ENCODE measurements around the gene LRP5. TPM values are rescaled to one million over a fixed set of nuclear protein-coding genes. Genes with fewer than 3 reads are reported as not detected.

LRP5 gene
- total and polyA plus RNA-seq, 3 donors from 2014 or later: 15.7 to 21.3 (median 20.6) TPM

DNA sequence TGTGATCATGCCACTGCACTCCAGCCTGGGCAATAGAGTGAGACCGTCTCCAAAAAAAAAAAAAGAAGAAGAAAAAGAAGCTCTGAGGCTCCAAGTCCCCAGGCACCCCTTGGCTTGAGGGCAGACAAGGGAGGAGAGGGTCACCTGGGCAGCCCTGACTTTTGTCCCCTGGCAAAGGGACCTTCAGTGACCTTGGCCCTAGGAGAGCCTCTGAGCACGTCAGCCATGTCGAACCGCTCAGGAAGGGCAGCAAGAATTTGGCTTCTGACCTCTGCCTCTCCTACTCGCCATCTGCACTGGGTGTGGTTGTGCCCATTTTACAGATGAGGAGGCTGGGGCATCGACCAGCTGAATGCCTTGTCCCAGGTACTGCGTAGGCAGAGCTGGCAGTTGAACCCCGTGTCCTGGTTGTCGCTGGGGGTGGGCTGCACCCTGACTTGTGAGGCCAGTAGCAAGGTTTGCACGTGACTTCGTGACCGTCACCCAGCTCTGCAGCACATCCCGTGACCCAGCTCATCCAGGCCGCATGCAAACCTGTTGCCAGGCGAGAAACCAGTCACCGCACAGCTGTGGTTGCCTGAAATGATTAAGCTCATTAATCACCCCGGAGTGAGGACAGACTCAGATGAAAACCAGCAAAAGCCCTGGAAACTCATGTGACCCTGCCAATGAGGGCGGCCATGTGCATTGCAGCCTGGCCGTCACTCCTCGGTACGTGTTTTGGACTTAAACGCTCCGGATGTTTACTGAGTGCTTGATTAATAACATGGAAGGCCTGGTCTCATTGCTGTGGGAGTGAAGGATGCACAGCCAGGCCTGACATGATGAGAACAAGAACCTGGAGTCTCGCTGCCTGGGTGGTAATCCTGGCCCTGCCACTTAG is 100.4 kb downstream of the LRP5 start:
- WGBS, 2 donors: 93 to 94% methylated on average over 8 to 24 of the region's 24 CpGs
- H3K4me3 ChIP-seq: no peak overlapping the region
- TF ChIP-seq, protein P1, sequence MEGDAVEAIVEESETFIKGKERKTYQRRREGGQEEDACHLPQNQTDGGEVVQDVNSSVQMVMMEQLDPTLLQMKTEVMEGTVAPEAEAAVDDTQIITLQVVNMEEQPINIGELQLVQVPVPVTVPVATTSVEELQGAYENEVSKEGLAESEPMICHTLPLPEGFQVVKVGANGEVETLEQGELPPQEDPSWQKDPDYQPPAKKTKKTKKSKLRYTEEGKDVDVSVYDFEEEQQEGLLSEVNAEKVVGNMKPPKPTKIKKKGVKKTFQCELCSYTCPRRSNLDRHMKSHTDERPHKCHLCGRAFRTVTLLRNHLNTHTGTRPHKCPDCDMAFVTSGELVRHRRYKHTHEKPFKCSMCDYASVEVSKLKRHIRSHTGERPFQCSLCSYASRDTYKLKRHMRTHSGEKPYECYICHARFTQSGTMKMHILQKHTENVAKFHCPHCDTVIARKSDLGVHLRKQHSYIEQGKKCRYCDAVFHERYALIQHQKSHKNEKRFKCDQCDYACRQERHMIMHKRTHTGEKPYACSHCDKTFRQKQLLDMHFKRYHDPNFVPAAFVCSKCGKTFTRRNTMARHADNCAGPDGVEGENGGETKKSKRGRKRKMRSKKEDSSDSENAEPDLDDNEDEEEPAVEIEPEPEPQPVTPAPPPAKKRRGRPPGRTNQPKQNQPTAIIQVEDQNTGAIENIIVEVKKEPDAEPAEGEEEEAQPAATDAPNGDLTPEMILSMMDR (IDR thresholded peaks at IDR 0.05): no peak
- no peak for TF ChIP-seq POLR2A (IDR thresholded peaks at IDR 0.05)
- no peak for DNase-seq
- intact Hi-C loops (cut with DNase I; ENCODE audit: low total_unique reads): no loop called here
- no peaks in the 10 kb centered on the region for H3K4me1 ChIP-seq
- no peaks in the 10 kb centered on the region for H3K27me3 ChIP-seq
- no peaks in the 10 kb centered on the region for H3K36me3 ChIP-seq (ENCODE audit: low read depth, missing control alignments)
- H3K27ac ChIP-seq: no peak overlapping the region
- H3K9me3 ChIP-seq: no peaks in the 10 kb centered on the region

DNA sequence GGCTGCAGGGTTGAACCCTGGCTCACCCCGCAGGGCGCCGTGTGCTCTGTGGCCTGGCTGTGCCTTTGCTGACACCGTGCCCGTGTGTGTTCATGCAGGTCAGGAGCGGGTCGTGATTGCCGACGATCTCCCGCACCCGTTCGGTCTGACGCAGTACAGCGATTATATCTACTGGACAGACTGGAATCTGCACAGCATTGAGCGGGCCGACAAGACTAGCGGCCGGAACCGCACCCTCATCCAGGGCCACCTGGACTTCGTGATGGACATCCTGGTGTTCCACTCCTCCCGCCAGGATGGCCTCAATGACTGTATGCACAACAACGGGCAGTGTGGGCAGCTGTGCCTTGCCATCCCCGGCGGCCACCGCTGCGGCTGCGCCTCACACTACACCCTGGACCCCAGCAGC is 101.2 kb downstream of the LRP5 start:
- no peak for DNase-seq
- Histone ChIP-seq H3K4me1 (no peaks in the 10 kb centered on the region), H3K4me3 (no peak overlapping the region), H3K36me3 (ENCODE audit: low read depth, missing control alignments) (no peaks in the 10 kb centered on the region), H3K27ac (no peak overlapping the region), H3K27me3 (no peaks in the 10 kb centered on the region), H3K9me3 (no peaks in the 10 kb centered on the region)
- 95 to 100% methylated on average over 2 to 22 of the region's 27 CpGs for WGBS, 2 donors
- intact Hi-C loops (cut with DNase I; ENCODE audit: low total_unique reads): no loop called here
- TF ChIP-seq POLR2A (IDR thresholded peaks at IDR 0.05): no peak
- TF ChIP-seq, protein P1 (IDR thresholded peaks at IDR 0.05): no peak

DNA sequence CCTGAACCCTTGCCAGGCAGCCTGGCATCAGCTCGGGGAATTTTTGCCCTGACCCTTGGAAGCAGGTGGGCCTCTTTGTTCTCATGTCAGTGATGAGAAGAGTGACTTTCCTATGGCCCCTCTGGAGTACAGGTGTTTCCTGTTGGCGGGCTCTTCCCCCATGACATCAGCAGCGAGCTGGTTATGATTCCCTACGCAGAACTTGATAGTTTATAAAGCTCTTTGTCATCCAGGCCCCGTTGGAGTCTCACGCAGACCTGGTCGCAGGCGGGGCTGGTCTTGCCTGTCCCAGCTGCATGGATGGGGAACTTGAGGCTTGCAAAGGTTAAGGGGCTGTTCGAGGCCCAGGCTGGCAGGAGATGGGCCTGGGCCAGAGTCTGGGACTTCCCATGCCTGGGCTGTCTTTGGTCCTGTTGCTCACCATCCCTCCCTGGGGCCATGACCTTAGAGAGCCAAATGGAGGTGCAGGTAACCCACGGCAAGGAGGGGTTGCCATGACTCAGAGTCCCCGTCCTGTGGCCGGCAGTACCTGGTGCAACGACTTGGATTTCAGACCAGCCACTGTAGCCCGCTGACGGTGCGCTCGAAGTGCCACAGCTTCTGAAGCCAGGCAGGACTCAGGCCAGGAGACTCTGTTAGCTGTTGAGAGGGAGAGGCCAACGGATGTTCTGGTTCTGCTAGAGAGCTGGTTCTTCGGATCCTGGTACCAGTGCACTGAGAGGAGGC is 102.3 kb downstream of the LRP5 start:
- no peak for TF ChIP-seq POLR2A (IDR thresholded peaks at IDR 0.05)
- TF ChIP-seq, protein P1 (IDR thresholded peaks at IDR 0.05): no peak
- Histone ChIP-seq H3K27me3 (no peaks in the 10 kb centered on the region), H3K27ac (no peak overlapping the region), H3K9me3 (no peaks in the 10 kb centered on the region), H3K4me3 (no peak overlapping the region), H3K4me1 (no peaks in the 10 kb centered on the region), H3K36me3 (ENCODE audit: low read depth, missing control alignments) (no peaks in the 10 kb centered on the region)
- 84 to 92% methylated on average over 11 to 19 of the region's 19 CpGs for WGBS, 2 donors
- no peak for DNase-seq
- intact Hi-C loops (cut with DNase I; ENCODE audit: low total_unique reads): no loop called here

DNA sequence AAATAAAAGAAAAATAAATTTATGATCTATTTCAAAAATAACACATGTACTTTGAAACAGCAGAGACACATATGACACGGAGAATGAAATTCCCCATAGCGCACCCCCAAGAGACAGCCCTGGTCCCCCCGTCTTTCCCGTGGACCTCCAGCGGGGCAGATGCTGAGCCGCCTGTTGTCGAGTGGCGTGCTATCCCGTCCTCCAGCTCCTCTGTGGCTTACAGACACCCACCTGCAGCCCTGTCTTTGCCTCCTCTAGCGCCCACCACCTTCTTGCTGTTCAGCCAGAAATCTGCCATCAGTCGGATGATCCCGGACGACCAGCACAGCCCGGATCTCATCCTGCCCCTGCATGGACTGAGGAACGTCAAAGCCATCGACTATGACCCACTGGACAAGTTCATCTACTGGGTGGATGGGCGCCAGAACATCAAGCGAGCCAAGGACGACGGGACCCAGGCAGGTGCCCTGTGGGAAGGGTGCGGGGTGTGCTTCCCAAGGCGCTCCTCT is 103.7 kb downstream of the LRP5 start:
- no peak overlapping the region for H3K4me3 ChIP-seq
- no peak for TF ChIP-seq POLR2A (IDR thresholded peaks at IDR 0.05)
- TF ChIP-seq, protein P1 (IDR thresholded peaks at IDR 0.05): no peak
- no peak overlapping the region for H3K27ac ChIP-seq
- 93 to 97% methylated on average over 22 of the region's 22 CpGs for WGBS, 2 donors
- no peaks in the 10 kb centered on the region for H3K36me3 ChIP-seq (ENCODE audit: low read depth, missing control alignments)
- H3K27me3 ChIP-seq: no peaks in the 10 kb centered on the region
- H3K4me1 ChIP-seq: no peaks in the 10 kb centered on the region
- intact Hi-C loops (cut with DNase I; ENCODE audit: low total_unique reads): no loop called here
- DNase-seq: no peak
- H3K9me3 ChIP-seq: no peaks in the 10 kb centered on the region

Data from testis (tissue), 3 donors.